ENCODE measurements around the gene GSN. TPM values are rescaled to one million over a fixed set of nuclear protein-coding genes. Genes with fewer than 3 reads are reported as not detected.

Gene GSN
- total and polyA plus RNA-seq, 2 of the 13 experiments (the other 11 are each of a cell fraction or from before 2014, with no cell fraction given) = 294 to 307 TPM

GRCh38 chr9:121283080-121283398 lies 15.1 kb downstream of the GSN start:
- no peaks in the 10 kb centered on the region for H4K20me1 ChIP-seq (ENCODE audit: insufficient read depth, low read length)
- BruUV-seq (replicated peaks) = no TSS peak
- in situ Hi-C loops (cut with HindIII; ENCODE audit: extremely low pct_ligation_motif_present, low pct_unique_long_range_greater_than_20kb) (no loop called here), intact Hi-C loops (cut with micrococcal nuclease; ENCODE audit: unreplicated experiment) (loop anchor here (5.0 kb wide), 1 partner anchor 71 kb away; no protein-coding TSS in a partner anchor)
- 0 out of 2 replicates have a peak overlapping the region, but pooled peaks have one; percentile 74 for H3K4me2 ChIP-seq (ENCODE audit: low read depth, low read length)
- H3K9ac ChIP-seq (ENCODE audit: insufficient read depth, low read depth, low read length) = no peak overlapping the region
- DNase-seq (ENCODE audit: low spot score) = no peak
- H3K4me1 ChIP-seq (ENCODE audit: insufficient read depth, low read length) = peaks cover 100% of the 10 kb centered on the region
- H2AFZ ChIP-seq (ENCODE audit: low read length) = no peak overlapping the region
- H3K79me2 ChIP-seq (ENCODE audit: insufficient read depth, low read length) = no peaks in the 10 kb centered on the region
- no peaks in the 10 kb centered on the region for H3K36me3 ChIP-seq (replicated peaks in 1 of 2; ENCODE audit: control insufficient read depth in 1 of 2, insufficient read depth in 2 of 2, low read length in 2 of 2)
- no peak for FAIRE-seq
- ATAC-seq = no peak
- H3K27ac ChIP-seq (ENCODE audit: extremely low read length, insufficient read depth, low read length) = no peak overlapping the region
- 90% methylated on average over 2 of the region's 2 CpGs for WGBS (ENCODE audit: low lambda C conversion rate)
- H3K9me3 ChIP-seq (ENCODE audit: low read length) = no peaks in the 10 kb centered on the region
- POLR2A ChIA-PET = interaction anchor here (11.2 kb wide), 1 partner anchor 17 kb away, joined by 398 read pairs; no protein-coding TSS in a partner anchor
- CTCF ChIA-PET (ENCODE audit: low intra/inter-chr PET ratio, low total read pairs) = no interaction called here
- no peak for TF ChIP-seq CENPX (CRISPR knock-in tag; IDR thresholded peaks at IDR 0.05)
- no peak for TF ChIP-seq ZNF230 (CRISPR knock-in tag; IDR thresholded peaks at IDR 0.05)
- no peak for TF ChIP-seq SRY (CRISPR knock-in tag; IDR thresholded peaks at IDR 0.05)
- no peak overlapping the region for H3K4me3 ChIP-seq (replicated peaks in 1 of 3; ENCODE audit: insufficient read depth in 1 of 3, low read depth in 2 of 3, low read length in 3 of 3)
- H3K27me3 ChIP-seq (ENCODE audit: control insufficient read depth in 1 of 2, insufficient read depth in 2 of 2, low read length in 2 of 2) = no peaks in the 10 kb centered on the region

GRCh38 chr9:121283856-121284732 lies 16.1 kb downstream of the GSN start:
- BruUV-seq (replicated peaks) = no TSS peak
- FAIRE-seq (no peak), DNase-seq (ENCODE audit: low spot score) (no peak), ATAC-seq (no peak)
- Histone ChIP-seq H3K27me3 (ENCODE audit: control insufficient read depth in 1 of 2, insufficient read depth in 2 of 2, low read length in 2 of 2) (no peaks in the 10 kb centered on the region), H2AFZ (ENCODE audit: low read length) (no peak overlapping the region), H3K9me3 (ENCODE audit: low read length) (no peaks in the 10 kb centered on the region), H3K4me1 (ENCODE audit: insufficient read depth, low read length) (peaks cover 100% of the 10 kb centered on the region), H4K20me1 (ENCODE audit: insufficient read depth, low read length) (no peaks in the 10 kb centered on the region), H3K36me3 (replicated peaks in 1 of 2; ENCODE audit: control insufficient read depth in 1 of 2, insufficient read depth in 2 of 2, low read length in 2 of 2) (no peaks in the 10 kb centered on the region), H3K9ac (ENCODE audit: insufficient read depth, low read depth, low read length) (no peak overlapping the region), H3K4me3 (replicated peaks in 1 of 3; ENCODE audit: insufficient read depth in 1 of 3, low read depth in 2 of 3, low read length in 3 of 3) (no peak overlapping the region), H3K27ac (ENCODE audit: extremely low read length, insufficient read depth, low read length) (no peak overlapping the region), H3K4me2 (ENCODE audit: low read depth, low read length) (no peak overlapping the region), H3K79me2 (ENCODE audit: insufficient read depth, low read length) (no peaks in the 10 kb centered on the region)
- 82% methylated on average over 10 of the region's 11 CpGs for WGBS (ENCODE audit: low lambda C conversion rate)
- in situ Hi-C loops (cut with HindIII; ENCODE audit: extremely low pct_ligation_motif_present, low pct_unique_long_range_greater_than_20kb) = no loop called here
- ChIA-PET POLR2A (interaction anchor here (11.2 kb wide), 1 partner anchor 16 kb away, joined by 398 read pairs; no protein-coding TSS in a partner anchor), CTCF (ENCODE audit: low intra/inter-chr PET ratio, low total read pairs) (no interaction called here)
- intact Hi-C loops (cut with micrococcal nuclease; ENCODE audit: unreplicated experiment) = loop anchor here (5.0 kb wide), 1 partner anchor 72 kb away; no protein-coding TSS in a partner anchor
- TF ChIP-seq ATAD3A (CRISPR knock-in tag; IDR thresholded peaks at IDR 0.05) (no peak), ZNF441 (CRISPR knock-in tag; IDR thresholded peaks at IDR 0.05; ENCODE audit: borderline replicate concordance) (no peak), GTF3A (CRISPR knock-in tag; conservative IDR thresholded peaks at IDR 0.05) (no peak), NFE2L2 (IDR thresholded peaks at IDR 0.05; ENCODE audit: low read length) (no peak), STAT6 (CRISPR knock-in tag; IDR thresholded peaks at IDR 0.05; ENCODE audit: borderline replicate concordance) (no peak), ZNF484 (CRISPR knock-in tag; IDR thresholded peaks at IDR 0.05; ENCODE audit: borderline replicate concordance, low read depth) (no peak), PCBP1 (IDR thresholded peaks at IDR 0.05; ENCODE audit: borderline replicate concordance, low read depth, low read length) (no peak), ATF5 (CRISPR knock-in tag; IDR thresholded peaks at IDR 0.05; ENCODE audit: low read depth) (no peak), CCAR2 (optimal IDR thresholded peaks at IDR 0.05; ENCODE audit: low read depth, low read length) (no peak)

All from HepG2 (cell line).